A549 (cell line): ENCODE data around the gene SERPINA4. TPM values are rescaled to one million over a fixed set of nuclear protein-coding genes. Genes with fewer than 3 reads are reported as not detected.

ENCODE experiments used
- ATAC-seq, 2 experiments: fragments of 200-7000 bp in 1 of 2; fragments of >200 bp in 1 of 2; cut with Nextera tagmentation in 1 of 2; cut with Tn5 transposase in 1 of 2; 3 replicates each; pipeline versions ENCODE4 v1.8.0 to v1.9.1; 2018 to 2020; ENCODE audit warnings: mild to moderate bottlenecking in 1 of 2, moderate library complexity in 1 of 2
- CTCF ChIA-PET: fragments of 300-600 bp; sonication (Branson Sonifier 250); formaldehyde crosslinking; extraction: SDS; loops from one replicate; lab custom pipeline; 2021; ENCODE audit warnings: antibody characterized with exemption, inconsistent platforms; lab: Yijun Ruan, JAX
- POLR2A ChIA-PET: fragments of 350-600 bp; formaldehyde crosslinking; extraction: SDS; loops from one replicate; lab custom pipeline; 2021; ENCODE audit warnings: antibody characterized with exemption, inconsistent platforms; lab: Yijun Ruan, JAX
- DNase-seq, 2 experiments: peaks; one replicate each; pipeline versions ENCODE4 v3.0.0 to v3.0.0-alpha.2; 2011 to 2016; ENCODE audit warnings: low read depth in 1 of 2, low spot score in 1 of 2
- FAIRE-seq: peaks from 2 replicates; lab custom pipeline; 2011; peaks lifted over from hg19 to GRCh38; lab: Jason Lieb, UNC
- H3K27ac ChIP-seq, 2 experiments: fragments of >200 bp; sonication (Bioruptor Twin); formaldehyde crosslinking; 3 replicates each; pipeline ENCODE4 v1.5.1; 2016 to 2017
- H3K4me1 ChIP-seq: fragments of >200 bp; sonication (Bioruptor Twin); formaldehyde crosslinking; 3 replicates; pipeline ENCODE4 v1.6.1; 2016
- H3K4me2 ChIP-seq: fragments of >200 bp; sonication (Bioruptor Twin); formaldehyde crosslinking; 3 replicates; pipeline ENCODE4 v1.6.1; 2016
- H3K4me3 ChIP-seq: fragments of >200 bp; sonication (Bioruptor Twin); formaldehyde crosslinking; 3 replicates; pipeline ENCODE4 v1.5.1; 2016
- H3K9me3 ChIP-seq: fragments of >200 bp; sonication (Bioruptor Twin); formaldehyde crosslinking; 3 replicates; pipeline ENCODE4 v1.6.1; 2016
- CEBPB ChIP-seq, 2 experiments: fragments of >200 bp in 1 of 2; sonication (Bioruptor Twin) in 1 of 2; formaldehyde crosslinking in 1 of 2; IDR thresholded peaks; 2 replicates each; pipeline ENCODE4 v1.6.1; 2012 to 2016
- CHD2 ChIP-seq: fragments of 150-350 bp; IDR thresholded peaks from 2 replicates; pipeline ENCODE4 v1.6.1; 2014; ENCODE audit warnings: low read length; ENCODE audit not compliant: partially characterized antibody
- ESRRA ChIP-seq: fragments of 150-350 bp; IDR thresholded peaks from 2 replicates; pipeline ENCODE4 v1.6.1; 2014; ENCODE audit warnings: mild to moderate bottlenecking, low read length, borderline replicate concordance
- HDAC2 ChIP-seq: fragments of 200-600 bp; sonication (generic); IDR thresholded peaks from 2 replicates; pipeline ENCODE4 v1.6.1; 2016
- HOXB5 ChIP-seq: fragments of 250-450 bp; sonication (Bioruptor Pico); IDR thresholded peaks from 2 replicates; pipeline ENCODE4 v1.5.0; 2020; ENCODE audit warnings: mild to moderate bottlenecking, moderate library complexity
- JUN ChIP-seq, 2 experiments: fragments of >200 bp; sonication (Bioruptor Twin); formaldehyde crosslinking; IDR thresholded peaks; 2 replicates in 1 of 2; 3 replicates in 1 of 2; pipeline ENCODE4 v1.6.1; 2016 to 2017
- MAFK ChIP-seq: fragments of 450-650 bp; IDR thresholded peaks from 2 replicates; pipeline ENCODE4 v1.6.1; 2014; ENCODE audit not compliant: partially characterized antibody
- MYC ChIP-seq: IDR thresholded peaks from 2 replicates; pipeline ENCODE4 v1.6.1; 2012; ENCODE audit warnings: mild to moderate bottlenecking, inconsistent platforms, low read length, improper control_type of control experiment, borderline replicate concordance
- POLR2A ChIP-seq: IDR thresholded peaks from 2 replicates; pipeline ENCODE4 v1.6.1; 2012; ENCODE audit warnings: mild to moderate bottlenecking, low read length
- RARB ChIP-seq: fragments of 250-450 bp; sonication (Bioruptor Pico); IDR thresholded peaks from 2 replicates; pipeline ENCODE4 v1.8.0; 2021; ENCODE audit warnings: mild to moderate bottlenecking, moderate library complexity
- RNF2 ChIP-seq: fragments of 200-600 bp; sonication (generic); IDR thresholded peaks from 2 replicates; pipeline ENCODE4 v1.6.1; 2016; ENCODE audit warnings: low read depth, mild to moderate bottlenecking, antibody characterized with exemption, moderate library complexity, borderline replicate concordance
- TFCP2L1 ChIP-seq: fragments of 250-450 bp; sonication (Bioruptor Pico); IDR thresholded peaks from 2 replicates; pipeline ENCODE4 v1.5.0; 2021; ENCODE audit warnings: mild to moderate bottlenecking
- ZC3H11A ChIP-seq: fragments of 450-650 bp; IDR thresholded peaks from 2 replicates; pipeline ENCODE4 v1.6.1; 2014; ENCODE audit warnings: antibody characterized with exemption, mild to moderate bottlenecking
- ZFP36 ChIP-seq: fragments of 450-650 bp; IDR thresholded peaks from 2 replicates; pipeline ENCODE4 v1.6.1; 2014; ENCODE audit warnings: borderline replicate concordance; ENCODE audit not compliant: partially characterized antibody
- ZNF302 ChIP-seq: fragments of 250-450 bp; sonication (Bioruptor Pico); IDR thresholded peaks from 2 replicates; pipeline ENCODE4 v1.9.0; 2021; ENCODE audit warnings: inconsistent platforms, mild to moderate bottlenecking, moderate library complexity
- ZSCAN20 ChIP-seq: fragments of 250-450 bp; sonication (Bioruptor Pico); IDR thresholded peaks from 2 replicates; pipeline ENCODE4 v1.8.0; 2022; ENCODE audit warnings: mild to moderate bottlenecking, moderate library complexity
- WGBS: methylation state at CpG from one replicate; pipeline ENCODE4 v1.1.6; 2017; ENCODE audit errors: missing lambda C conversion rate; 5-methylcytosine and 5-hydroxymethylcytosine counted together
- polyA plus RNA-seq, 4 experiments: library from polyadenylated mRNA; depleted of rRNA in 3 of 4; stranded (reverse); fragments of >200 nt; fragmentation: RNase III in 1 of 4; extraction: RNeasy Plus Mini Kit Qiagen cat#74134 plus additional on column Dnase treatment in 1 of 4; gene quantifications; 2 replicates in 3 of 4; 3 replicates in 1 of 4; pipeline ENCODE4 v1.2.3, GENCODE V29; 2011 to 2017
- TF ChIP-seq, protein P1 (sequence below): fragments of 450-650 bp; IDR thresholded peaks from 2 replicates; pipeline ENCODE4 v1.6.1; 2014; ENCODE audit warnings: antibody characterized with exemption
- TF ChIP-seq, protein P2 (sequence below): fragments of 250-450 bp; sonication (Bioruptor Pico); IDR thresholded peaks from 2 replicates; pipeline ENCODE4 v1.5.0; 2020; ENCODE audit warnings: low read depth, mild to moderate bottlenecking, moderate library complexity
- TF ChIP-seq, protein P3 (sequence below): IDR thresholded peaks from 2 replicates; pipeline ENCODE4 v1.6.1; 2012; ENCODE audit warnings: low read depth, borderline replicate concordance
- TF ChIP-seq, protein P4 (sequence below): fragments of >200 bp; sonication (Bioruptor Twin); formaldehyde crosslinking; IDR thresholded peaks from 3 replicates; pipeline ENCODE4 v1.6.1; 2016
- TF ChIP-seq, protein P5 (sequence below): fragments of 250-450 bp; sonication (Bioruptor Pico); IDR thresholded peaks from 2 replicates; pipeline ENCODE4 v1.5.0; 2021; ENCODE audit warnings: mild to moderate bottlenecking, moderate library complexity, borderline replicate concordance
- TF ChIP-seq, protein P6 (sequence below): fragments of 200-600 bp; sonication (generic); IDR thresholded peaks from 2 replicates; pipeline ENCODE4 v1.6.1; 2016; ENCODE audit warnings: antibody characterized with exemption, mild to moderate bottlenecking, moderate library complexity

The SERPINA4 gene
- polyA plus RNA-seq, 2 of the 4 experiments (the other 2 are of a cell fraction), result 0.08 TPM; not detected in 1

DNA sequence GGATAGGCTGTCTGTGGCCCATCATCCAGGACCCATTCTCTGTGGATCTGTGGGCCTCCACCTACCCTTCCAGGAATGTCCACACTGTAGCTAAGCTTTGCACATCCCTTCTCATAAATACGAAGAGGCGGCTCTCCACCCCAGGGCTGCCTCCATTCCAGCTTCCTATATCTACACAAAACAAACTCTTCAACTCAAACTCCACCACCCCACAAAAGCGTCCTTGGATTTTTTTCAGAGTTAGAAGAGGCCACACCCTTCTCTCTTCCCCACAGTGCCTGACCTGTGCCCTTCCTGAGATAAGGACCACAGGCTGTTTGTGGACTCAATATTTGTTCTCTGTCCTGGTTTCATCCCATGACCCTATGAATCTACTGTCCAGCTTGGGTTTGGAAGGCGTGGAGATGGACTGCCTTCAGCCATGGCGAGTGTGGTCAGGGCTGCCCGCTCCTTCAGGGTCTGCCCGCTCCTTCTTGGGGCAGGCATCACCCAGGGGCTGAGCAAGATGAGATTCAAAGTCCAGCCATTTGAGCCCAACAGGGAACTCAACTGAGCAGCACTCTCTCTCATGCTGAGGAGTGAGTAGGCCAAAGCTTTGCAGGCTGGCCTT lies 39.0 kb upstream of the SERPINA4 start:
- TF ChIP-seq, protein P1, sequence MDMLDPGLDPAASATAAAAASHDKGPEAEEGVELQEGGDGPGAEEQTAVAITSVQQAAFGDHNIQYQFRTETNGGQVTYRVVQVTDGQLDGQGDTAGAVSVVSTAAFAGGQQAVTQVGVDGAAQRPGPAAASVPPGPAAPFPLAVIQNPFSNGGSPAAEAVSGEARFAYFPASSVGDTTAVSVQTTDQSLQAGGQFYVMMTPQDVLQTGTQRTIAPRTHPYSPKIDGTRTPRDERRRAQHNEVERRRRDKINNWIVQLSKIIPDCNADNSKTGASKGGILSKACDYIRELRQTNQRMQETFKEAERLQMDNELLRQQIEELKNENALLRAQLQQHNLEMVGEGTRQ, result no peak
- TF ChIP-seq MAFK, result no peak
- no peak for TF ChIP-seq HDAC2
- no peak for TF ChIP-seq POLR2A
- no peak overlapping the region for H3K27ac ChIP-seq
- peaks cover 6% of the 10 kb centered on the region; the same call in 1 of the 3 replicates for H3K9me3 ChIP-seq
- DNase-seq (no peak), ATAC-seq (no peak), FAIRE-seq (no peak)
- no peak overlapping the region for H3K4me2 ChIP-seq
- POLR2A ChIA-PET, result no interaction called here
- no peak overlapping the region for H3K4me3 ChIP-seq
- CTCF ChIA-PET, result interaction anchor here (0.8 to 1.6 kb wide), 4 partner anchors 20 to 168 kb away, joined by 3 to 5 read pairs (median 3); no protein-coding TSS in a partner anchor
- WGBS, result 26% methylated on average over 6 of the region's 7 CpGs
- no peaks in the 10 kb centered on the region for H3K4me1 ChIP-seq

DNA sequence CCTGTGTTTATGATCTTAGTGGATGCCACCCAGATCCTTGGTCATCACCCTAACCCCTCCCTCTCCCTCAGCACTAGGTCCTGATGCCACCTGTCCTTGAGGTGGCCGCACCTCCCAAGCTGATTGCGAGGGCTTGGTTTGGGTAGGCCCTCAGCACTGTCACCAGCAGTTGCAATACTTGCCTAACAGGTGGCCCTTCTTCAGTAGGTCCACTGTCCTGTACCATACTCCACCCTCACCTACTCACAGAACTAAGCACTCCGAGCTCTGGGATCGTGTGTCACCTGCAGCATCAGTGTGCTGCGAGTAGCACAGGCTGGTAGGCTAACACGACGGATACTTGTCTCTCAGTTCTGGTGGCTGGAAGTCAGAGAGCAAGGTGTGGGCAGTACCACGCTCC lies 38.0 kb upstream of the SERPINA4 start:
- H3K4me3 ChIP-seq, result no peak overlapping the region
- H3K4me1 ChIP-seq, result no peaks in the 10 kb centered on the region
- no peak for DNase-seq
- TF ChIP-seq ZC3H11A (no peak), RNF2 (no peak), TFCP2L1 (CRISPR knock-in tag) (no peak), CEBPB (IDR thresholded peaks at IDR 0.05) (no peak), JUN (IDR thresholded peaks at IDR 0.05) (no peak), CHD2 (no peak), ZFP36 (no peak)
- TF ChIP-seq, protein P2, sequence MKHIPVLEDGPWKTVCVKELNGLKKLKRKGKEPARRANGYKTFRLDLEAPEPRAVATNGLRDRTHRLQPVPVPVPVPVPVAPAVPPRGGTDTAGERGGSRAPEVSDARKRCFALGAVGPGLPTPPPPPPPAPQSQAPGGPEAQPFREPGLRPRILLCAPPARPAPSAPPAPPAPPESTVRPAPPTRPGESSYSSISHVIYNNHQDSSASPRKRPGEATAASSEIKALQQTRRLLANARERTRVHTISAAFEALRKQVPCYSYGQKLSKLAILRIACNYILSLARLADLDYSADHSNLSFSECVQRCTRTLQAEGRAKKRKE (CRISPR knock-in tag), result no peak
- TF ChIP-seq, protein P3, sequence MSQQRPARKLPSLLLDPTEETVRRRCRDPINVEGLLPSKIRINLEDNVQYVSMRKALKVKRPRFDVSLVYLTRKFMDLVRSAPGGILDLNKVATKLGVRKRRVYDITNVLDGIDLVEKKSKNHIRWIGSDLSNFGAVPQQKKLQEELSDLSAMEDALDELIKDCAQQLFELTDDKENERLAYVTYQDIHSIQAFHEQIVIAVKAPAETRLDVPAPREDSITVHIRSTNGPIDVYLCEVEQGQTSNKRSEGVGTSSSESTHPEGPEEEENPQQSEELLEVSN, result no peak
- TF ChIP-seq, protein P4, sequence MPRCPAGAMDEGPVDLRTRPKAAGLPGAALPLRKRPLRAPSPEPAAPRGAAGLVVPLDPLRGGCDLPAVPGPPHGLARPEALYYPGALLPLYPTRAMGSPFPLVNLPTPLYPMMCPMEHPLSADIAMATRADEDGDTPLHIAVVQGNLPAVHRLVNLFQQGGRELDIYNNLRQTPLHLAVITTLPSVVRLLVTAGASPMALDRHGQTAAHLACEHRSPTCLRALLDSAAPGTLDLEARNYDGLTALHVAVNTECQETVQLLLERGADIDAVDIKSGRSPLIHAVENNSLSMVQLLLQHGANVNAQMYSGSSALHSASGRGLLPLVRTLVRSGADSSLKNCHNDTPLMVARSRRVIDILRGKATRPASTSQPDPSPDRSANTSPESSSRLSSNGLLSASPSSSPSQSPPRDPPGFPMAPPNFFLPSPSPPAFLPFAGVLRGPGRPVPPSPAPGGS, result no peak
- TF ChIP-seq, protein P5, sequence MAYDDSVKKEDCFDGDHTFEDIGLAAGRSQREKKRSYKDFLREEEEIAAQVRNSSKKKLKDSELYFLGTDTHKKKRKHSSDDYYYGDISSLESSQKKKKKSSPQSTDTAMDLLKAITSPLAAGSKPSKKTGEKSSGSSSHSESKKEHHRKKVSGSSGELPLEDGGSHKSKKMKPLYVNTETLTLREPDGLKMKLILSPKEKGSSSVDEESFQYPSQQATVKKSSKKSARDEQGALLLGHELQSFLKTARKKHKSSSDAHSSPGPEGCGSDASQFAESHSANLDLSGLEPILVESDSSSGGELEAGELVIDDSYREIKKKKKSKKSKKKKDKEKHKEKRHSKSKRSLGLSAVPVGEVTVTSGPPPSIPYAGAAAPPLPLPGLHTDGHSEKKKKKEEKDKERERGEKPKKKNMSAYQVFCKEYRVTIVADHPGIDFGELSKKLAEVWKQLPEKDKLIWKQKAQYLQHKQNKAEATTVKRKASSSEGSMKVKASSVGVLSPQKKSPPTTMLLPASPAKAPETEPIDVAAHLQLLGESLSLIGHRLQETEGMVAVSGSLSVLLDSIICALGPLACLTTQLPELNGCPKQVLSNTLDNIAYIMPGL (CRISPR knock-in tag), result no peak
- H3K27ac ChIP-seq, result no peak overlapping the region
- POLR2A ChIA-PET, result no interaction called here
- 33% methylated on average over 8 of the region's 8 CpGs for WGBS
- H3K4me2 ChIP-seq, result no peak overlapping the region
- CTCF ChIA-PET, result interaction anchor here (1.4 to 1.6 kb wide), 2 partner anchors 9 to 37 kb away, joined by 3 to 5 read pairs; no protein-coding TSS in a partner anchor
- 0 out of 6 replicates have a peak, but pooled peaks of 1 of the 2 experiments have one; percentile 30 for ATAC-seq
- peaks cover 6% of the 10 kb centered on the region; the same call in 1 of the 3 replicates for H3K9me3 ChIP-seq
- no peak for FAIRE-seq

DNA sequence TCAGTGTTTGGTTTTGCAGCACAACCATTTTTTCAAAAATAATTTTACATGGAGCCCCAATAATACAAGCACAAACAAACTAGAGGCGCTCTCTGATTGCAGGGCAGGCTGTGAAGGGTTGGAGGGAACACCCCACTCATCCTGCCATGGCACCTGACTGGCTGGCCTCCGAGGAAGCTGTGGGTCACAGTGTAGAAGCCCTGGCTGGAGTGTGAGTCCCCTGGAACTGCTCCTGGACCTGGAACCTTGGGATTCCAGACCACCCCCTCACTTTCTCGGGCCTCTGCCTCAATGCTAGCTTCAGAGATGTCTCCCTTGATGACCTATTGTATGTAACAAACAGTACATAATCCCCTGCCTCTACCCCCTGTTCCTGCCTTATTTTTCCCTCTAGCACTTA lies 37.1 kb upstream of the SERPINA4 start:
- Histone ChIP-seq H3K4me1 (no peaks in the 10 kb centered on the region), H3K9me3 (peaks cover 6% of the 10 kb centered on the region; the same call in 1 of the 3 replicates), H3K27ac (no peak overlapping the region), H3K4me2 (no peak overlapping the region), H3K4me3 (no peak overlapping the region)
- 0% methylated on average over 3 of the region's 3 CpGs for WGBS
- POLR2A ChIA-PET, result no interaction called here
- FAIRE-seq, result no peak
- CTCF ChIA-PET, result interaction anchor here (1.4 kb wide), 1 partner anchor 9 kb away, joined by 3 read pairs; no protein-coding TSS in a partner anchor
- DNase-seq, result no peak
- no peak for ATAC-seq
- TF ChIP-seq HOXB5 (CRISPR knock-in tag), result no peak
- no peak for TF ChIP-seq ESRRA
- no peak for TF ChIP-seq ZSCAN20 (CRISPR knock-in tag)
- TF ChIP-seq, protein P6, sequence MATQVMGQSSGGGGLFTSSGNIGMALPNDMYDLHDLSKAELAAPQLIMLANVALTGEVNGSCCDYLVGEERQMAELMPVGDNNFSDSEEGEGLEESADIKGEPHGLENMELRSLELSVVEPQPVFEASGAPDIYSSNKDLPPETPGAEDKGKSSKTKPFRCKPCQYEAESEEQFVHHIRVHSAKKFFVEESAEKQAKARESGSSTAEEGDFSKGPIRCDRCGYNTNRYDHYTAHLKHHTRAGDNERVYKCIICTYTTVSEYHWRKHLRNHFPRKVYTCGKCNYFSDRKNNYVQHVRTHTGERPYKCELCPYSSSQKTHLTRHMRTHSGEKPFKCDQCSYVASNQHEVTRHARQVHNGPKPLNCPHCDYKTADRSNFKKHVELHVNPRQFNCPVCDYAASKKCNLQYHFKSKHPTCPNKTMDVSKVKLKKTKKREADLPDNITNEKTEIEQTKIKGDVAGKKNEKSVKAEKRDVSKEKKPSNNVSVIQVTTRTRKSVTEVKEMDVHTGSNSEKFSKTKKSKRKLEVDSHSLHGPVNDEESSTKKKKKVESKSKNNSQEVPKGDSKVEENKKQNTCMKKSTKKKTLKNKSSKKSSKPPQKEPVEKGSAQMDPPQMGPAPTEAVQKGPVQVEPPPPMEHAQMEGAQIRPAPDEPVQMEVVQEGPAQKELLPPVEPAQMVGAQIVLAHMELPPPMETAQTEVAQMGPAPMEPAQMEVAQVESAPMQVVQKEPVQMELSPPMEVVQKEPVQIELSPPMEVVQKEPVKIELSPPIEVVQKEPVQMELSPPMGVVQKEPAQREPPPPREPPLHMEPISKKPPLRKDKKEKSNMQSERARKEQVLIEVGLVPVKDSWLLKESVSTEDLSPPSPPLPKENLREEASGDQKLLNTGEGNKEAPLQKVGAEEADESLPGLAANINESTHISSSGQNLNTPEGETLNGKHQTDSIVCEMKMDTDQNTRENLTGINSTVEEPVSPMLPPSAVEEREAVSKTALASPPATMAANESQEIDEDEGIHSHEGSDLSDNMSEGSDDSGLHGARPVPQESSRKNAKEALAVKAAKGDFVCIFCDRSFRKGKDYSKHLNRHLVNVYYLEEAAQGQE, result no peak
- no peak for TF ChIP-seq ZNF302 (CRISPR knock-in tag)
- TF ChIP-seq MYC, result no peak
- TF ChIP-seq RARB (CRISPR knock-in tag), result no peak
- TF ChIP-seq, protein P1, result no peak
